Stimulated activated CD8-positive, alpha-beta memory T cell treated with anti-CD3 and anti-CD28 coated beads, Interleukin-7, amount 100 ng/mL, for 24 hours (primary cell): Measurements from ENCODE around the gene YEATS2.
"Not testable (repeated sequence)": the region's sequence is repeated elsewhere in the genome, so short reads cannot be mapped to it uniquely, and the experiment has no call there.

Experiments
- DNase-seq: peaks from one replicate; pipeline ENCODE4 v3.0.0-alpha.2; 2020; ENCODE audit warnings: low read depth

Gene YEATS2

DNA sequence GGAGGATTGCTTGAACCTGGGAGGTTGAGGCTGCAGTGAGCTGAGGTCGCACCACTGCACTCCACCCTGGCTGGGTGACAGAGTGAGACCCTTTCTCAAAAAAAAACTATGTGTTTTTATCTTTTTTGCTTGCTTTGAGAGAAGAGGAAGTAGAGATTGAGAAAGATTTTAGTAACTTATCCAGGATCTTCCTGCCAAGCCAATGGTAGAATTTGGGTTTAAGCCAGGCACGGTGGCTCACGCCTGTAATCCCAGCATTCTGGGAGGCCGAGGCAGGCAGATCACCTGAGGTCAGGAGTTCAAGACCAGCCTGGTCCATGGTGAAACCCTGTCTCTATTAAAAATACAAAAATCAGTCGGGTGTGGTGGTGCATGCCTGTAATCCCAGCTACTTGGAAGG, 78.9 kb downstream of the YEATS2 start:
- not testable (repeated sequence) for DNase-seq

DNA sequence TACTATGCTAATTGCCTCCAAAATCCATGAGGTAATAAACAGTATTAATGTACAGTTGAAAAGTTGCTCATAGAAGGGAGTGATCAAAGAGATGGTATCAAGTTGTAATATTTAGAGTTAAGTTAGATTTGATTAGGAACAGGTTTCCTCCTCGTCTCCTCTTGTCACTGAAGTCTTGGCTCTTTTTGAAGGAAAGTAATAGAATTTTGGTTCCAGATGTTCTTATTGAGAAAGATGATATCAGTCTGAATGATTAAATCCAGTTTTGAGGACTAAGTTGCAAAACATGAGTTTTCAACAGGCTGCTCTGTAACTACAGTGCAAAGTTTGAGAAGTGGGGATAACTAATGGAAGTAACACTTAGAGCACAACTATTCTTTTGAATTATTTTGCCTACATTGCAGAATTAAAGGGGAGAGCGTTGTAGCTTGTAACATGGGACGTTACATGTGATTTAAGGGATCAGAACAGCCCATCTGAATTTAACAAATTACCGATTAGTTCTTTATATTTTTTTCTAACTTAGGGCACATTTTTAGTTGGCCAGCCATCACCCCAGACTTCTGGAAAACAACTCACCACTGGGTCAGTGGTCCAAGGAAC, 79.5 kb downstream of the YEATS2 start:
- no peak for DNase-seq

DNA sequence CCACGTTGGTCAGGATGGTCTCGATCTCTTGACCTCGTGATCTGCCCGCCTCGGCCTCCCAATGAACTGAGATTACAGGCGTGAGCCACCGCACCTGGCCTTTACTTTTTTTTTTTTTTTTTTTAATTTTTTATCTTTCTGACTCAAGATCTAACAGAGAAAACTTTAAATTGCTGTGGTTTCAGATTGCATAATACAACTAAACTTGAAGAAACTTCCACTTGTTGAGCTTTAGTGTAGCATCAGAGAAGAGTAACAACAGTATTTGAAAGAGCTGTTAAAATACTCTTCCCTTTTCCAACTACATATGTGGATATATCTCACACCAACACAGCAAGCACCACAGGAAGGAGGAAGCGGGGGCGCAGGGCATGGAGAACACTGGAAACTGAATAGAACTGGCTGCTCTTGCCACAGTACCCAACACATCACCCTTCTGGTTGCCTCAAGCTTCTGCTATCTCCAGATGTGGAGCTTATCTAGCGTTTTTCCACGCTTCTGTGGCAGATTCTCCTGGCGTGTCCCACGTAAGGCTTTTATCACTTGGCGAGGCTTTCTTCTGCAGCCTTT, 82.4 kb downstream of the YEATS2 start:
- DNase-seq = no peak

DNA sequence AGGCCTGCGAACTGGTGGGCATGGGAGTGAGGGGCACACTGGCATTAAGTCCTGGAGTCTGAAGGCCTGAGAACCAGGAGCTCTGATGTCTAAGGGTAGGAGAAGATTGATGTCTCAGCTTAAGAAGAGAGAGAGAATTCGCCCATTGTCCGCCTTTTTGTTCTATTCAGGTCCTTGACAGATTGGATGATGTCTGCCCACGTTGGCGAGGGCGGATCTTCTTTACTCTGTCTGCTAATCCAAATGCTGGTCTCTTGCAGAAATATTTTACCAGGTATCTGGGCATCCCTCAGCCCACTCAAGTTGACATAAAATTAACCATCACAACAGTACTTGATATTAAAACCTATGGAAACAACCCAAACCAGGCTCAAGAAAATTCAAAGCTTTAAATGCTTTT, 83.6 kb downstream of the YEATS2 start:
- DNase-seq = no peak

DNA sequence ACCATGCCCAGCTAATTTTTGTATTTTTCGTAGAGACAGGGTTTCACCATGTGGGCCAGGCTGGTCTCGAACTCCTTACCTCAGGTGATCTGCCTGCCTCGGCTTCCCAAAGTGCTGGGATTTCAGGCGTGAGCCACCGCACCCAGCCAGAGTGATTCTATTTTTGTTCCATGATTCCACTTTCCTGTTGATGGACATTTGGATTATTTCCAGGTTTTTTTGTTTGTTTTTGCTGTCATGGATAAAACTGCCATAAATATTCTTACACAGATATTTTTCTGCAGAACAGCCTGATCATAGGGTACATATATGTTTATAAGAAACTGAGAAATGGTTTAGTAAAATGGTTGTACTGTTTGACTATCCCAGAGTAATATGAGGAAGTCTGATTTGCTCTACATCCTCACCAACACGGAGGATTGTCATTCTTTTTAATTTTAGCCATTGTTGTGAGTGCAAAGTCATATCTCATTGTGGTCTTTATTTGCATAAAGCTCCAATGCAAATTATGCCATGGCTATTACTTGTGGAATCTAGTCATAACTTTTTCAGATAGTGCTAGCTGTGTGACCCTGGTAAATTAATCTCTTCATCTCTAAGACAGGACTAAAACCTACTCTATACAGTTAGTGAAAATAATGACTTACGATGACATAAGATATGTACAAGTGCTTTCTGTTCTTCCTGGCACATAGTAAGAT, 85.1 kb downstream of the YEATS2 start:
- no peak for DNase-seq

DNA sequence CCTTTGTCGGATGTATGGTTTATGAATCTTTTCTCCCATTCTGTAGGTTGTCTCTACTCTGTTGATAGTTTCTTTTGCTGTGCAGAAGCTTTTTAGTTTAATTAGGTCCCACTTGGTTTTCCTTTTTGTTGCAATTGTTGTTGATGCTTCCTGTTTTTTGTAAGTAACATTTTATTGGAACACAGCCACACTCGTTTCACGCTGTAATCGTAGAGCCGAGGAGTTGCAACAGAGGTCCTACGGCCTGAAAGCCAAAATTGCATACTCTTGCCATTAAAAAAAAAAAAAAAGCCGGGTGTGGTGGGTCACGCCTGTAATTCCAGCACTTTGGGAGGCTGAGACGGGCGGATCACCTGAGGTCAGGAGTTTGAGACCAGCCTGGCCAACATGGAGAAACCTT, 86.9 kb downstream of the YEATS2 start:
- not testable (repeated sequence) for DNase-seq

DNA sequence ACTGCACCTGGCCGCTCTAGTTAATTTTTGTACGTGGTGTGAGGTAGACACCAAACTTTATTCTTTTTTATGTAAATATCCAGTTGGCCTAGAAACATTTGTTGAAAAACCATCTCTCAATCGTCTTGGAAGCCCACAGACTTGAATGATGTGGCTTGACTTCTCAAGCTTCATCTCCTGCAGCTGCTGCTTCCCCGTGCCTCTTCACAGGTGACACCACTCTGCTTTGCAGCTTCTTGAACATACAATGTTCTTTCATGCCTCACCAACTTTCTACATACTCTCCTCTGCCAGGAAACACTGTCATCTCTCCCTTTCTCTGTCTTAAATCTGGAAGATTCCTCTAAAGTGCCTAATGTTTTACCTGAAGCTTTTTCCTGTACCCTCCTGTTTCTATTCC, 92.2 kb downstream of the YEATS2 start:
- no peak for DNase-seq

DNA sequence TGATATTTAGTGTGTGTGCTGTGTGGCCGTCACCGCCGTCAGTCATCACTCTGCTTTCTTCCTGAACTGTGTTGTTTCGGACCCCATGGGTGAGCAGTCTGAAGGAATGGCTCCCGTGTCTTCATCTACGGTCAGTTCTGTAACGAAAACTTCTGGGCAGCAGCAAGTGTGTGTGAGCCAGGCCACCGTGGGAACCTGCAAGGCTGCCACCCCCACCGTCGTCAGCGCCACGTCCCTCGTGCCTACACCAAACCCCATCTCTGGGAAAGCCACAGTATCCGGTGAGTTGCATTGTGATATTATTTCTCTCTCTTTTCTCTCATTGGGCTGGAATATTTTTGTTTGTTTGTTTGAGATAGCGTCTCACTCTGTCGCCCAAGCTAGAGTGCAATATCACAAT, 93.1 kb downstream of the YEATS2 start:
- DNase-seq = no peak

DNA sequence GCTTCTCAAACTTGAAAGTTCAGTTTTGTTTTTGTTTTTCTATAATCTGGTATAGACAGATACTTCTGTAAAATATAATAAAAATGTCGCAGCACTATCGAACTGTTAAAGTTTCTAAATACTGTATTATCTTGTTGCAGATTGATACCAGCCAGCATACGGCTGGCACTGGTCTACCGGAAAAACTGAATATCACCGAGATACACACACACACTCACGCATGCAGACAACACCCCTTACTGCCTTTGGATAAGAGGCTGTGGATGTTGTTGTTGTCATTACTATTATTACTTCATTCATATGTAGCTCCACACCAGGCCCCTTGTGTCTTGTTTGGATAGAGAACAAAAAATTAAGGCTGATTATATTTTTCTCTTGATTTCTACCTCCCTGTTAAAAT, 95.4 kb downstream of the YEATS2 start:
- DNase-seq = no peak

DNA sequence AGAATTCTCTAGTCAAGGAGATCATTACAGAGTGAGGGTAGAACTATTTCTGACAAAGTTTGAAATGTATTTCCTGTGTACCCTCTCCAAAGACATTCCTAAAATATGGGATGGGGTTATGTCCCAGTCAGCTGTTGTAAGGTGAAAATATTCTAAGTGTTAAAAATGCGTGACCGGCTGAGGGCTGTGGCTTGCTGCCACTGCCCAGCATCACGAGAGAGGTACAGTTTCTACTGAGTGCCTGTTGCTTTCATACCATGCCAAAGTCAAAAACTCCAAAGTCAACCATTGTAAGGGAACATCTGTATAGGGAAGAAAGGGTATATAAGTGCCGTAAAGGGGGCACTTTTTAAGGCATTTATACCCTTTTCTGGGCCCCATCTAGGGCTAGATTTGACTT, 96.9 kb downstream of the YEATS2 start:
- no peak for DNase-seq

DNA sequence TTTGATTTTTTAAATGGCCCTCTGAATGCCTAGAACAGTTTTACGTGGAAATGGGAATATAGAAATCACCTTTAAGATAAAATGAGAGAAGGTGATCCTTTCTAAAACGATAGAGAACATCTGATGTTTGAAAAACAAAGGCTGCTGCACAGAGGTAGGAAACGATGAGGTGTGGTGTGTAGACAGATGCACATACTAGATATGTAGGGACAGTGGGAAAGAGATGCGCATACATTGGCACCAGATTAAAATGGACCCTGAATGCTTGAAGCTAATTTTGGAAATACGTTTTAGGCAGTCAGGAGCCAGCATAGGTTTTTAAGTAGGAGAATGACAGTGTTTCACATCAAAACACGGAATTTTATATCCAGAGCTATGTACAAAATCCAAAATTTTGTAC, 98.8 kb downstream of the YEATS2 start:
- DNase-seq = no peak

DNA sequence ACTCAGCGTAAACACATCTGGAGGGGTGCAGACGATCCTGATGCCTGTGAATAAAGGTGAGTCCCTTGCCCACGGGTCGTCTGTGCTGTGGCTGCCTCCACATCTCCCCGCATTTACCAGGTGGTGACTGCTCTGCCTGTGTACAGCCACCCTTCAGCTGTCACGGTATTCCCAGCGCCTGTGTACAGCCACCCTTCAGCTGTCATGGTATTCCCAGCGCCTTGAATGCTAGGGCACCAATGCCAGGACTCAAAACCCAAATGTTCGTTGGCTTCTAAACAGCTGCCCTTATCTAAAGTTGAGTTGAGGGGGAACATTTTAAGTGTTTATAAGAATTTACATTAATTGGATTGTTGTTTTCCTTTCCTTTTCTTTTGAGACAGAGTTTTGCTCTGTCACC, 100.4 kb downstream of the YEATS2 start:
- no peak for DNase-seq

DNA sequence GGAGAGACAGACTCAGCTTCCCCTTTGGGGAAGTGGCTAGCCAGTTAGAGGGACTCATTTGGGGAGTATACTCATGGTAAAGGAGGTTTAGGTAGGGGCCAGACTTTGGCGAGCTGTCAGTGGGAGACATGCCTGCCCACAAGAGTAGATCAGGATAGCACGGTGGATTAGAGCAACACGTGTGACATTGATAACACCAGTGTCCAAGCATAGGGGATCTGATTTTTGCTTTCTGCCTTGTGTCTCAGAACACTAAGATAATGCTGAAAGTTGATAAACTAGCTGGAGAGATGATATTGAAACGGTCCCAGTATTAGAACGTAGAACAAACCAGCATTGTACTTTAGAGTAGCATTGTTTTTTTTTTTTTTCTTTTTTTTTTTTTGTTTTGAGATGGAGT, 101.9 kb downstream of the YEATS2 start:
- DNase-seq = no peak

DNA sequence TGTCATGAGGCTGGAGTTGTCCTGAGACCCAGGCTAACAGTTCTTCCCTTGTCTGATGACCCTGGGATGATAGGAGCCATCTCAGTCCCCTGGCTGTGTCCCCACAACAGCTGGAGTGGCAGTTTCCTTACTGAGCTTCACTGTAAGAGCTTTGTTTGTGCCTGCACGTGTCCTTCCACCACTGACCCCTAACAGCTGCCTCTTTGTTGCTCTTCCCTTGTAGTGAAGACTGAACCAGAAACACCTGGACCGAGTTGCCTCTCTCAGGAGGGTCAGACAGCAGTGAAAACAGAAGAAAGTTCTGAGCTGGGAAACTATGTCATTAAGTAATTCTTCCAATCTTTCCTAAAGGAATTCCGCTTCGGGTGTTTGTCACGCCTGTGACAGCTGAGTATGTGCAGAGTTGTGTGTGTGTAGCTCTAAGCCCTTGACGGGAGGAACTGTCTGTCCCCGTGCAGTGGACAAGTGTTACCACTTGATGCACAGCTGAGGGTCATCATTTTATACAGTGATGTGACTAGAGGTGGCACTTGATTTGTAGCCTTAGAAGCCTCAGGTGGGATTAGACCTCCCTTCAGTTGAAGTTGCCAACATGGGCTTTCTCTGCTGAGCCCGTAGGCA, 102.8 kb downstream of the YEATS2 start:
- no peak for DNase-seq

DNA sequence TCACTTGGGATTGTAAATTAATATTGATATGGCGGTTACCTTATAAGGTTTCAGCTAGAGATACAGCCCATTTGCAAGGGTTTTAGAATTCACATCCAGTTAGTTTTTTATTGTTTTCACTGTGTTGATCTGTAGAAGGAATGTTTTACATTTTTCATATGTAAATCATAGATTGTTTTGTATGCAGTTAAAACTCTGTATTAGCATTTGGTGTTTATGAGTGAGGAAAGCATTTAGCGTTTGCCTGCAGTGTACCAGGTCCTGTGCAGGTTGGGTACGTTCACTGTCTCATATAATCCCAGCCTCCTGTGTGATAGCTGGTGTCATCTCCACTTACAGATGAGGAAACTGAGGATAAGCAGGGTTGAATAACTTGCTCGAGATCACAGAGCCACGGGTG, 104.0 kb downstream of the YEATS2 start:
- DNase-seq = no peak

DNA sequence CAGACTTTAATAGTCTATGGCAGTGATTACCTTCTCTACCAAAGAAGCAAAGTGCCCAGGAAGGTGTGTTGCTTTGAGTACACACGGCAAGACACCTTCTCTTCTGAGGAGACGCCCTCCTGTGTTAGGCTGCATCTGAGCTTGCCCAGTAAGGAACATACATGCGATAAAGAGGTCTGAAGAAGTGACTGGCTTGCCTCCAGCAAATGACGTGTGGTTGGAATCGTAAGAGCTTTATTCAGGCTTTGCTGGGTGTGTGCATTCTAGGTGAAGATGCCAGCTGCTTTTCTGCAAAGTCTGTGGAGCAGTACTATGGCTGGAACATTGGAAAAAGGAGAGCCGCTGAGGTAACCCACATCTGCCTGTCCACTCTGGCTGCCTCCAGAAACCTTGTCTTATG, 105.4 kb downstream of the YEATS2 start:
- no peak for DNase-seq

DNA sequence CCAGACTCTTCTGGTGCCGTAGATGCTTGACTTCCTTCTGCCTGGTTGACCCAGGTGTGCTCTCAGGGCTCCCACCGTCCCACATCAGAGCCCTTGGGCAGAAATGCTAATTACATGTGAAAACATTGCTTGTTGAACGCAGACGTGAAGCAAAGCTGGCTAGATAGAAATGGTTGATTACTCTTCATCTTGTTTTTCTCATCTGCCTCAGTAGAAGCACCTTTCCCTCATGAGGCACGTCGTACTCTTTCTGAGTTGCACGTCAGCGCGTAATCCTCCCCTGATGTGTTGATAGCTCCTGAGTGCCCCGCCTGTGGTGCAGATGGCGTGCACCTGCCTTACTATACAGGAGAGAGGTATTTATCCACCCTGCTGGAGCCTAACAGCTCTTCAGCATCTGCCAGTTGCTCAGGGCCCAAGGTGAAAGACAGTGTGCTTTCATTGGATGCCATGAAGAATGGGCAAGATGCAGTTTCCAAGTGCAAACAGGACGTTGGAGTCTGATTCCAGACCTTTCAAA, 109.7 kb downstream of the YEATS2 start:
- no peak for DNase-seq

DNA sequence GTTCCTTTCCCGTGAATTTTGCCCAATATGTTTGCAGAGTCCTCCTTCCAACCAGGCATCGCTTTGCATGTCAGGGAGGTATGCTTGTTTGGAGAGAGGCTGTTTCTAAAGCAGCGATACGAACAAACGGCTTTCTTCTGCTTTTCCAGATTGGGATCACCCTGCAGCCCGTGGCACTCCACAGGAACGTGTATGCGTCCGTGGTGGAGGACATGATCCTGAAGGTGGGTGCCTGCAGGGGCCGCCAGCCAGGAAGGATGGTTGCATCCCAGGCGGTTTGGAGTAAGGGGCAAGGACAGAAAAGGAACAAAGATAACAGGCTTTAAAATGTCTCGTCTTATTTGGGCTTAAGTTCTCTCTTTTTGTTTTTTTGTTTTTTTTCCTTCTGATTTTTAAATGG, 110.3 kb downstream of the YEATS2 start:
- no peak for DNase-seq

DNA sequence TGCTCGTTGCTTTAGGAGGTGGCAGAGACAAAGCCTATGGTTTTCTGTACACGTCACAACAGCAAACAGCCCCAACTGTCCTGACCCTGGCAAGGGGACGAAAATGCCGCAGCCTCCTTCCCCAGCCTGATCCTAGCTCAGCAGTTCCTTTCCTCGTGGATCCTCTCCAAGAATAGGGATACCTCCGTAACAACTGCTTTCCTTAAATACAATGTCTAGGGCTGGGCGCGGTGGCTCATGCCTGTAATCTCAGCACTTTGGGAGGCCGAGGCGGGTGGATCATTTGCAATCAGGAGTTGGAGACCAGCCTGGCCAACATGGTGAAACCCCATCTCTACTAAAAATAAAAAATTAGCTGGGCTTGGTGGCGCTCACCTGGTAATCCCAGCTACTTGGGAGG, 110.8 kb downstream of the YEATS2 start:
- DNase-seq = no peak

DNA sequence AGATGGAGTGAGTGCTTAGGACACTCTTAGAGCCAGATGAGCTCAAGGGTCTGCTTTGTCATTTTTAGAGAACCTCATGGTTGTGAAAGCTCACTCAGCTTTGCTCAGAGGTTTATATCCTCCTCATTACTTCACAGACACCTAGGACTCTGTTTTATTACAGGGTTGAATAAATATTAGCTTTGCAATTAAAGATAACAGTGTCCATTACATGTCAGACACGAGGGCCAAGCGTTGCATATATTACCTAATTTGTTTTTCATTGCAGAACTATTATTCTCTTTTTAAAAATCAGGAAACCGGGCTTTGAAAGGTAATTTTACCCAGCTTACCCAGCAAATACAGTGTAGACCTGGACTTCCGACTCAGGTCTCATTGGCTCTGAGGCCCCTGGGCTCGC, 111.7 kb downstream of the YEATS2 start:
- no peak for DNase-seq

DNA sequence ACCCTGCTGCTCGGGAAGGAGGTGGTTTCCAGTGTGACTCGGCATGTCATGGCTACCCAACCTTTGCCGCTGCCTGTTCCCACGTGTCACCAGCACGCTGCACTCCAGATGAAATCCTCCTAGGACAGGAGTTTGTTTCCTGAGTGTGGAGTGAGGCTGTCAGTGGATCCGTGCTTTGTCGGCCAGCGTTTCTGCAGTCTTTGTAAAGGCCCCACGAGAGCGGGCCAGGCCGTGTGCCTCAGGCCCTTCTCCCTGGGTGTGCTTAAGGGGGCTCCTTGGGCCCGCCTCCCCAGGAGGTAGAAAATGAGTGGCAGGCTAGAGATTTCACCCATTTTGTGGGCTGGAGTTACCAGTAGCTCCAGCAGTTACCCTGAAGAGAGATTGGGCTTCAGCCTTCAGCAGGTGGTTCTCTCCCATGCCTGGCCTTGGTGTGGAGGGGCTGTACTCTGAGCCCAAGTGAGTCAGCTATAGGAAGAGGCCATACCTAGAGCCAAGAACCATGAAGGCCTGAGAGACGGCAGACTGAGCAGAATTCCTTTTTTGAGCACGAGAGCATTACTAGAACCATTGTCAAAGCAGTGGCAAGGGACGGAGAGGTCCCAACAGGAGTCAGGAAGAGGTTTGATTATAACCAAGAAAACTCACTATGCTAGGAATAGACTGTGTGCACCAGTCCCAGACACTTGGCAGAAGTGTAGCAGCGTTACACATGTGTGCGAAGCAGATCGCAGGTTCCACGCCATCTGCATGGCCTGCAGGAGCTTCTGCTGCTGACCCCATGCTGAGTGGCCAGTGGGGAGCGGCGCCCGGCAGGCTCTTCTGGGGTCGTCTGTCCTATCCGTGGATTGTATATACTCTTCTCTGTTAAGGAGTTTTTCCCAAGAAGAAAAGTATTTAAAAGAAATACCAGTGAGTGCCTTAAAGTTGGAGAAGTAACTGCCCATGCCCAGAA, 113.3 kb downstream of the YEATS2 start:
- no peak for DNase-seq

DNA sequence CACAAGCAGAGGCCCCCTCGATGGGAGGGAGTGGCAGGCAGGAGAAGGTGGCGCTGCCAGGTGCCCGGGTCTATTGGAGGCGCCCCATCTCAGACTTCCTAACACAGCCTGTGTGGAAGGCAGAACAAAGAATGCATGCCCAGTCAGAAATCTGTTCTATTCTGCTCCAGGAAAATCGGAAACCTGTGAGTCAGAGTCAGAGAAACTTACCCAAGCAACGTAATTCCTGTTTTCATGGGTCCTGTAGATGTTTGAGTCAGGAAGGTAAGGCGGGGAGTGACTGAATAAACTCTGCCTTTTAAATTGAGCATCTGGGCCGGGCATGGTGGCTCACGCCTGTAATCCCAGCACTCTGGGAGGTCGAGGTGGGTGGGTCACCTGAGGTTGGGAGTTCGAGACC, 114.0 kb downstream of the YEATS2 start:
- no peak for DNase-seq
